ENCODE results near the gene HSD17B1. TPM values are rescaled to one million over a fixed set of nuclear protein-coding genes. Genes with fewer than 3 reads are reported as not detected.

HSD17B1 gene
- total and polyA plus RNA-seq, 2 of the 13 experiments (the other 11 are each of a cell fraction or from before 2014, with no cell fraction given): 0.54 to 0.93 TPM

- TF ChIP-seq, protein P1, sequence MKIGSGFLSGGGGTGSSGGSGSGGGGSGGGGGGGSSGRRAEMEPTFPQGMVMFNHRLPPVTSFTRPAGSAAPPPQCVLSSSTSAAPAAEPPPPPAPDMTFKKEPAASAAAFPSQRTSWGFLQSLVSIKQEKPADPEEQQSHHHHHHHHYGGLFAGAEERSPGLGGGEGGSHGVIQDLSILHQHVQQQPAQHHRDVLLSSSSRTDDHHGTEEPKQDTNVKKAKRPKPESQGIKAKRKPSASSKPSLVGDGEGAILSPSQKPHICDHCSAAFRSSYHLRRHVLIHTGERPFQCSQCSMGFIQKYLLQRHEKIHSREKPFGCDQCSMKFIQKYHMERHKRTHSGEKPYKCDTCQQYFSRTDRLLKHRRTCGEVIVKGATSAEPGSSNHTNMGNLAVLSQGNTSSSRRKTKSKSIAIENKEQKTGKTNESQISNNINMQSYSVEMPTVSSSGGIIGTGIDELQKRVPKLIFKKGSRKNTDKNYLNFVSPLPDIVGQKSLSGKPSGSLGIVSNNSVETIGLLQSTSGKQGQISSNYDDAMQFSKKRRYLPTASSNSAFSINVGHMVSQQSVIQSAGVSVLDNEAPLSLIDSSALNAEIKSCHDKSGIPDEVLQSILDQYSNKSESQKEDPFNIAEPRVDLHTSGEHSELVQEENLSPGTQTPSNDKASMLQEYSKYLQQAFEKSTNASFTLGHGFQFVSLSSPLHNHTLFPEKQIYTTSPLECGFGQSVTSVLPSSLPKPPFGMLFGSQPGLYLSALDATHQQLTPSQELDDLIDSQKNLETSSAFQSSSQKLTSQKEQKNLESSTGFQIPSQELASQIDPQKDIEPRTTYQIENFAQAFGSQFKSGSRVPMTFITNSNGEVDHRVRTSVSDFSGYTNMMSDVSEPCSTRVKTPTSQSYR (CRISPR knock-in tag; IDR thresholded peaks at IDR 0.05; ENCODE audit: borderline replicate concordance): no peak; the same call in 1 of the 2 replicates
- no peak for TF ChIP-seq GTF2F1 (IDR thresholded peaks at IDR 0.05; ENCODE audit: low read length)
- peak; percentile 55; the same call in 1 of the 2 replicates for TF ChIP-seq ZSCAN22 (CRISPR knock-in tag; IDR thresholded peaks at IDR 0.05)
- no peak for TF ChIP-seq KLF12 (CRISPR knock-in tag; IDR thresholded peaks at IDR 0.05; ENCODE audit: borderline replicate concordance)
- TF ChIP-seq, protein P2, sequence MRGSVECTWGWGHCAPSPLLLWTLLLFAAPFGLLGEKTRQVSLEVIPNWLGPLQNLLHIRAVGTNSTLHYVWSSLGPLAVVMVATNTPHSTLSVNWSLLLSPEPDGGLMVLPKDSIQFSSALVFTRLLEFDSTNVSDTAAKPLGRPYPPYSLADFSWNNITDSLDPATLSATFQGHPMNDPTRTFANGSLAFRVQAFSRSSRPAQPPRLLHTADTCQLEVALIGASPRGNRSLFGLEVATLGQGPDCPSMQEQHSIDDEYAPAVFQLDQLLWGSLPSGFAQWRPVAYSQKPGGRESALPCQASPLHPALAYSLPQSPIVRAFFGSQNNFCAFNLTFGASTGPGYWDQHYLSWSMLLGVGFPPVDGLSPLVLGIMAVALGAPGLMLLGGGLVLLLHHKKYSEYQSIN (CRISPR knock-in tag; IDR thresholded peaks at IDR 0.05; ENCODE audit: borderline replicate concordance): no peak
- TF ChIP-seq AKAP8 (CRISPR knock-in tag; IDR thresholded peaks at IDR 0.05): no peak; the same call in 1 of the 2 replicates
- peak; percentile 64; the same call in 1 of the 2 replicates for TF ChIP-seq TOPORS (CRISPR knock-in tag; IDR thresholded peaks at IDR 0.05)
- no peak for TF ChIP-seq CHD2 (IDR thresholded peaks at IDR 0.05; ENCODE audit: low read depth, low read length)
- peak; percentile 88 for TF ChIP-seq ZNF772 (CRISPR knock-in tag; IDR thresholded peaks at IDR 0.05)
- peak; percentile 67; the same call in 1 of the 2 replicates for TF ChIP-seq KAT8 (CRISPR knock-in tag; IDR thresholded peaks at IDR 0.05)
- TF ChIP-seq, protein P3, sequence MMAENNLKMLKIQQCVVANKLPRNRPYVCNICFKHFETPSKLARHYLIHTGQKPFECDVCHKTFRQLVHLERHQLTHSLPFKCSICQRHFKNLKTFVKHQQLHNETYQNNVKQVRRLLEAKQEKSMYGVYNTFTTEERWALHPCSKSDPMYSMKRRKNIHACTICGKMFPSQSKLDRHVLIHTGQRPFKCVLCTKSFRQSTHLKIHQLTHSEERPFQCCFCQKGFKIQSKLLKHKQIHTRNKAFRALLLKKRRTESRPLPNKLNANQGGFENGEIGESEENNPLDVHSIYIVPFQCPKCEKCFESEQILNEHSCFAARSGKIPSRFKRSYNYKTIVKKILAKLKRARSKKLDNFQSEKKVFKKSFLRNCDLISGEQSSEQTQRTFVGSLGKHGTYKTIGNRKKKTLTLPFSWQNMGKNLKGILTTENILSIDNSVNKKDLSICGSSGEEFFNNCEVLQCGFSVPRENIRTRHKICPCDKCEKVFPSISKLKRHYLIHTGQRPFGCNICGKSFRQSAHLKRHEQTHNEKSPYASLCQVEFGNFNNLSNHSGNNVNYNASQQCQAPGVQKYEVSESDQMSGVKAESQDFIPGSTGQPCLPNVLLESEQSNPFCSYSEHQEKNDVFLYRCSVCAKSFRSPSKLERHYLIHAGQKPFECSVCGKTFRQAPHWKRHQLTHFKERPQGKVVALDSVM (CRISPR knock-in tag; IDR thresholded peaks at IDR 0.05): peak; percentile 99
- no peak for TF ChIP-seq ZNF781 (CRISPR knock-in tag; IDR thresholded peaks at IDR 0.05; ENCODE audit: borderline replicate concordance, not compliant biosample characterization)
- TF ChIP-seq DR1 (CRISPR knock-in tag; IDR thresholded peaks at IDR 0.05): no peak
- TF ChIP-seq, protein P4, sequence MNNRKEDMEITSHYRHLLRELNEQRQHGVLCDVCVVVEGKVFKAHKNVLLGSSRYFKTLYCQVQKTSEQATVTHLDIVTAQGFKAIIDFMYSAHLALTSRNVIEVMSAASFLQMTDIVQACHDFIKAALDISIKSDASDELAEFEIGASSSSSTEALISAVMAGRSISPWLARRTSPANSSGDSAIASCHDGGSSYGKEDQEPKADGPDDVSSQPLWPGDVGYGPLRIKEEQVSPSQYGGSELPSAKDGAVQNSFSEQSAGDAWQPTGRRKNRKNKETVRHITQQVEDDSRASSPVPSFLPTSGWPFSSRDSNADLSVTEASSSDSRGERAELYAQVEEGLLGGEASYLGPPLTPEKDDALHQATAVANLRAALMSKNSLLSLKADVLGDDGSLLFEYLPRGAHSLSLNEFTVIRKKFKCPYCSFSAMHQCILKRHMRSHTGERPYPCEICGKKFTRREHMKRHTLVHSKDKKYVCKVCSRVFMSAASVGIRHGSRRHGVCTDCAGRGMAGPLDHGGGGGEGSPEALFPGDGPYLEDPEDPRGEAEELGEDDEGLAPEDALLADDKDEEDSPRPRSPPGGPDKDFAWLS (CRISPR knock-in tag; IDR thresholded peaks at IDR 0.05; ENCODE audit: borderline replicate concordance): no peak
- TF ChIP-seq ZNF251 (CRISPR knock-in tag; IDR thresholded peaks at IDR 0.05): no peak
- TF ChIP-seq ZNF224 (CRISPR knock-in tag; IDR thresholded peaks at IDR 0.05): no peak
- peak; percentile 96 for TF ChIP-seq SKIL (CRISPR knock-in tag; IDR thresholded peaks at IDR 0.05; ENCODE audit: borderline replicate concordance)
- no peak for TF ChIP-seq KDM5A (IDR thresholded peaks at IDR 0.05; ENCODE audit: borderline replicate concordance, low read length)
- peak; percentile 81 for TF ChIP-seq FOXP1 (IDR thresholded peaks at IDR 0.05)
- peak; percentile 97 for TF ChIP-seq FOXP1 (CRISPR knock-in tag; IDR thresholded peaks at IDR 0.05)
- TF ChIP-seq PHB2 (IDR thresholded peaks at IDR 0.05; ENCODE audit: partially characterized antibody): no peak
Observed at GRCh38 chr17:42530952-42531454, 21.7 kb upstream of the HSD17B1 start (continued).
